Heart right ventricle (tissue), 16 donors: ENCODE results near the gene NAXE. TPM values are rescaled to one million over a fixed set of nuclear protein-coding genes. Genes with fewer than 3 reads are reported as not detected.
A peak's percentile ranks its signal among the peaks of the same experiment; 100 is the strongest.

Source experiments
- ATAC-seq, 8 donors: fragments of 200-7000 bp; cut with Tn5 transposase; one replicate each; pipeline ENCODE4 v1.9.1; 2020; ENCODE audit warnings: mild to moderate bottlenecking in 8 of 8, moderate library complexity in 8 of 8, moderate number of reproducible peaks in 1 of 8
- DNase-seq, 2 donors: peaks; one replicate each; pipeline ENCODE4 v3.0.0-alpha.2; 2020
- H3K27ac ChIP-seq, 10 donors: fragments of 200-600 bp; sonication (generic) in 2 of 10; one replicate each; pipeline versions ENCODE4 v1.5.0 to v1.8.0; 2020 to 2022; ENCODE audit warnings: mild to moderate bottlenecking in 3 of 10
- H3K27me3 ChIP-seq, 7 donors: fragments of 200-600 bp; one replicate each; pipeline ENCODE4 v1.8.0; 2021 to 2022; ENCODE audit warnings: mild to moderate bottlenecking in 2 of 7
- H3K36me3 ChIP-seq, 9 donors: fragments of 200-600 bp; sonication (generic) in 1 of 9; one replicate each; pipeline versions ENCODE4 v1.5.0 to v1.8.0; 2020 to 2022; ENCODE audit warnings: mild to moderate bottlenecking in 2 of 9
- H3K4me1 ChIP-seq, 9 donors: fragments of 200-600 bp; sonication (generic) in 1 of 9; one replicate each; pipeline versions ENCODE4 v1.5.0 to v1.8.0; 2020 to 2022; ENCODE audit warnings: mild to moderate bottlenecking in 4 of 9
- H3K4me3 ChIP-seq, 10 donors: fragments of 200-600 bp; sonication (generic) in 2 of 10; one replicate each; pipeline versions ENCODE4 v1.5.0 to v1.8.0; 2020 to 2022; ENCODE audit warnings: mild to moderate bottlenecking in 7 of 10, moderate library complexity in 2 of 10
- H3K9me3 ChIP-seq, 11 donors: fragments of 200-600 bp in 10 of 11; sonication (generic) in 2 of 11; one replicate each; pipeline versions ENCODE4 v1.5.0 to v1.8.0; 2013 to 2022; ENCODE audit warnings: mild to moderate bottlenecking in 2 of 11, control low read depth in 1 of 11, moderate library complexity in 1 of 11
- CTCF ChIP-seq, 9 donors: fragments of 200-600 bp; sonication (generic) in 2 of 9; IDR thresholded peaks; one replicate each; pipeline versions ENCODE4 v1.5.0 to v1.8.0; 2021 to 2022; ENCODE audit warnings: antibody characterized with exemption in 9 of 9, mild to moderate bottlenecking in 5 of 9, moderate library complexity in 1 of 9
- WGBS, 2 donors: extraction: QIAGEN DNeasy Blood & Tissue Kit; methylation state at CpG; one replicate each; pipeline ENCODE4 v1.1.7; 2013; ENCODE audit warnings: inconsistent platforms in 1 of 2; 5-methylcytosine and 5-hydroxymethylcytosine counted together
- intact Hi-C, 10 donors: fragments of 100-400 bp; cut with DNase I; formaldehyde crosslinking; loops; one replicate each; pipeline versions ENCODE4 v1.11.1 to v1.14.2; 2022
- long read RNA-seq, 3 donors: library from polyadenylated mRNA; unstranded; transcript quantifications; one replicate each; pipeline ENCODE4 v2.0.0, GENCODE V29; 2020 to 2021
- polyA plus RNA-seq, 2 donors: library from polyadenylated mRNA; stranded (reverse); fragments of 200-250 nt; gene quantifications; one replicate each; pipeline ENCODE4 v1.2.3, GENCODE V29; 2013
- total RNA-seq, 10 donors: library from RNA; stranded (reverse); fragmentation: NEBNext Ultra II Directional in 3 of 10; extraction: Animal tissue kit (Norgen Biotek cat#: 25700) in 3 of 10; gene quantifications; one replicate each; pipeline versions ENCODE4 v1.2.1 to v1.2.4, GENCODE V29; 2021 to 2023
- donor health status: Arrhythmogenic right ventricular cardiomyopathy.
- donor health status: ischemic (EF 13 %, LVEDD 7.1; RV severe dilation, severe dysfunction).
- donor health status: healthy with polysubstance abuse.
- donor health status: DM: no; HTN: yes; CAD: no.
- donor health status: DM: no; HTN: no; CAD: no.
- donor health status: ischemic (EF 25% LVEDD 6.9; RV normal size, moderate dysfunction).
- donor health status: ischemic (EF 25% LVEDD 5.7; RV mildly dilated, moderate dysfunction).
- donor health status: healthy.
- donor health status: DM: yes; HTN: yes; CAD: no.
- donor health status: Ischemic cardiomyopathy.
- donor health status: ischemic (EF 35%, LVEDD 5.7; RV mildly dilated, moderate dysfunction).
- donor health status: nonischemic (EF 11% LVEDD 7.7; RV severe dilation, severe dysfunction).
- donor health status: DM: yes; HTN: yes; CAD: no.
- donor health status: PGD.
- donor health status: ischemic (EF 29% LVEDD 5.4; RV normal size, mild dysfunction).
- donor health status: nonischemic (EF 23%, LVEDD 6.1; RV moderate dilation, normal function).

NAXE gene
- 100 to 1,000 TPM in 9 of 10 donors, 10 to 100 TPM in 1; 93.1 to 134 (median 112) TPM for total RNA-seq
- polyA plus RNA-seq: 100 to 1,000 TPM in 1 of 2 donors, 10 to 100 TPM in 1; 59.8 to 103 TPM
- long read RNA-seq, donor 1, transcript NAXE-201 (5 exons, 1,012 nt): minor isoform, 6 of 99 reads
- long read RNA-seq, donor 1, transcript NAXE-203 (6 exons, 1,125 nt): major isoform, 69 of 99 reads
- long read RNA-seq, donor 1, partial matches to known transcripts: 13 of 99 reads
- long read RNA-seq, donor 1, other reads (novel, unspliced or antisense): 9 of 99 reads
- long read RNA-seq, donor 2, transcript NAXE-203 (6 exons, 1,125 nt): major isoform, 100 of 135 reads
- long read RNA-seq, donor 2, partial matches to known transcripts: 12 of 135 reads
- long read RNA-seq, donor 2, other reads (novel, unspliced or antisense): 21 of 135 reads
- long read RNA-seq, donor 3, transcript NAXE-203 (6 exons, 1,125 nt): major isoform, 82 of 109 reads
- long read RNA-seq, donor 3, partial matches to known transcripts: 4 of 109 reads
- long read RNA-seq, donor 3, other reads (novel, unspliced or antisense): 19 of 109 reads

GRCh38 chr1:156591432-156592157 lies at the start of gene NAXE:
Gene NAXE (plus strand): TSS chr1:156591776. CDS start chr1:156591805, 29 bp downstream.
- Histone ChIP-seq H3K27ac (peak within 1 kb of the TSS; percentile 74 to 92 (median 86)), H3K4me3 (peak within 1 kb of the TSS; percentile 59 to 97 (median 81)), H3K4me1 (peaks cover 3 to 19% (median 13%) of the 10 kb centered on the region in 9 donors), H3K9me3 (no peaks in the 10 kb centered on the region), H3K27me3 (no peaks in the 10 kb centered on the region), H3K36me3 (peaks cover 0 to 41% (median 19%) of the 10 kb centered on the region in 9 donors)
- intact Hi-C loops: loop anchor here in 5 of 10 donors (5.0 to 10.0 kb wide), 5 partner anchors 84 to 139 kb away; partner anchors contain the start of gene MEF2D (in 1 of the 5)
- DNase-seq (peak; percentile 69 to 73), ATAC-seq (peak; percentile 94 to 97 (median 96))
- 0 to 1% methylated on average over 57 to 60 of the region's 60 CpGs for WGBS, 2 donors
- no peak for TF ChIP-seq CTCF (IDR thresholded peaks at IDR 0.05)

GRCh38 chr1:156543066-156543465 lies 48.5 kb upstream of the NAXE start:
- TF ChIP-seq CTCF (IDR thresholded peaks at IDR 0.05): no peak
- Histone ChIP-seq H3K27me3 (no peaks in the 10 kb centered on the region), H3K27ac (no peak overlapping the region), H3K9me3 (no peaks in the 10 kb centered on the region), H3K36me3 (peaks cover 0 to 22% (median 0%) of the 10 kb centered on the region in 9 donors), H3K4me1 (peaks cover 0 to 3% (median 0%) of the 10 kb centered on the region in 9 donors), H3K4me3 (no peak overlapping the region)
- 86 to 87% methylated on average over 1 of the region's 1 CpG for WGBS, 2 donors
- ATAC-seq: peak in 1 of 8 donors; percentile 32
- DNase-seq: no peak
- intact Hi-C loops: loop anchor here in 1 of 10 donors (10.0 kb wide), 1 partner anchor 158 kb away; no protein-coding TSS in a partner anchor

GRCh38 chr1:156544592-156545102 lies 46.9 kb upstream of the NAXE start:
- DNase-seq (no peak), ATAC-seq (no peak)
- peaks cover 0 to 9% (median 0%) of the 10 kb centered on the region in 9 donors for H3K36me3 ChIP-seq
- TF ChIP-seq CTCF (IDR thresholded peaks at IDR 0.05): no peak
- H3K4me3 ChIP-seq: no peak overlapping the region
- H3K27me3 ChIP-seq: no peaks in the 10 kb centered on the region
- no peak overlapping the region for H3K27ac ChIP-seq
- intact Hi-C loops: loop anchor here in 1 of 10 donors (10.0 kb wide), 1 partner anchor 160 kb away; no protein-coding TSS in a partner anchor
- H3K4me1 ChIP-seq: peaks cover 0 to 3% (median 0%) of the 10 kb centered on the region in 9 donors
- 96 to 100% methylated on average over 3 of the region's 3 CpGs for WGBS, 2 donors
- H3K9me3 ChIP-seq: no peaks in the 10 kb centered on the region

- Histone ChIP-seq H3K4me1 (peaks cover 0 to 7% (median 0%) of the 10 kb centered on the region in 9 donors), H3K36me3 (peaks cover 0 to 4% (median 0%) of the 10 kb centered on the region in 9 donors), H3K9me3 (no peaks in the 10 kb centered on the region), H3K27me3 (no peaks in the 10 kb centered on the region), H3K4me3 (no peak overlapping the region), H3K27ac (no peak overlapping the region)
- WGBS, 2 donors: 79 to 95% methylated on average over 3 of the region's 3 CpGs
- ATAC-seq (no peak), DNase-seq (no peak)
- intact Hi-C loops: loop anchor here in 1 of 10 donors (10.0 kb wide), 1 partner anchor 161 kb away; no protein-coding TSS in a partner anchor
- no peak for TF ChIP-seq CTCF (IDR thresholded peaks at IDR 0.05)
Observed at GRCh38 chr1:156546267-156546666, 45.3 kb upstream of the NAXE start.
